Right cardiac atrium (tissue), 5 donors: ENCODE measurements around the gene ADAMTS17. TPM values are rescaled to one million over a fixed set of nuclear protein-coding genes. Genes with fewer than 3 reads are reported as not detected.

ENCODE experiments used
- ATAC-seq, 2 donors: fragments of 200-7000 bp; cut with Tn5 transposase; one replicate each; pipeline versions ENCODE4 v1.8.0 to v1.9.1; 2020; ENCODE audit warnings: moderate library complexity in 2 of 2, mild to moderate bottlenecking in 1 of 2
- DNase-seq, 3 donors: peaks; one replicate each; pipeline ENCODE4 v3.0.0-alpha.2; 2020
- H3K27ac ChIP-seq: one replicate; pipeline ENCODE4 v1.5.1; 2013; ENCODE audit warnings: mild to moderate bottlenecking, low read length, control low read depth, moderate library complexity
- H3K27me3 ChIP-seq: one replicate; pipeline ENCODE4 v1.6.1; 2013; ENCODE audit not compliant: control insufficient read depth, insufficient read depth
- H3K4me1 ChIP-seq: one replicate; pipeline ENCODE4 v1.6.1; 2013; ENCODE audit warnings: low read length; ENCODE audit not compliant: control insufficient read depth, insufficient read depth
- H3K4me3 ChIP-seq: one replicate; pipeline ENCODE4 v1.5.1; 2013; ENCODE audit warnings: low read length, control low read depth
- H3K9me3 ChIP-seq: one replicate; pipeline ENCODE4 v1.6.1; 2013; ENCODE audit warnings: low read length; ENCODE audit not compliant: control insufficient read depth
- WGBS: extraction: QIAGEN DNeasy Blood & Tissue Kit; methylation state at CpG from one replicate; pipeline ENCODE4 v1.1.7; 2013; 5-methylcytosine and 5-hydroxymethylcytosine counted together
- intact Hi-C, 4 donors: fragments of 100-400 bp; cut with DNase I; formaldehyde crosslinking; loops; one replicate each; pipeline versions ENCODE4 v1.11.0 to v1.14.0; 2022 to 2023
- polyA plus RNA-seq: library from polyadenylated mRNA; stranded (reverse); fragments of 200-250 nt; gene quantifications from one replicate; pipeline ENCODE4 v1.2.3, GENCODE V29; 2013
- total RNA-seq, 4 donors: library from RNA; stranded (reverse); fragmentation: NEBNext Ultra II Directional; extraction: Animal tissue kit (Norgen Biotek cat#: 25700); gene quantifications; one replicate each; pipeline ENCODE4 v1.2.1, GENCODE V29; 2021
- donor health status: healthy with polysubstance abuse.
- donor health status: DM: no; HTN: yes; CAD: no.
- donor health status: DM: no; HTN: no; CAD: no.
- donor health status: DM: no; HTN: yes; CAD: no; lungs with severe emphysema.
- donor health status: DM: yes; HTN: yes; CAD: no.

The ADAMTS17 gene
- total and polyA plus RNA-seq, 5 donors, result 1.2 to 6.5 (median 2.6) TPM

GRCh38 chr15:99974246-99974645 lies 367.5 kb downstream of the ADAMTS17 start:
- Histone ChIP-seq H3K4me3 (no peak overlapping the region), H3K4me1 (no peaks in the 10 kb centered on the region), H3K27ac (no peak overlapping the region), H3K27me3 (no peaks in the 10 kb centered on the region), H3K9me3 (no peaks in the 10 kb centered on the region)
- ATAC-seq (no peak), DNase-seq (no peak)
- WGBS, result 95% methylated on average over 17 of the region's 17 CpGs
- intact Hi-C loops, result no loop called here

- intact Hi-C loops, result no loop called here
- Histone ChIP-seq H3K27ac (no peak overlapping the region), H3K27me3 (no peaks in the 10 kb centered on the region), H3K4me1 (no peaks in the 10 kb centered on the region), H3K9me3 (no peaks in the 10 kb centered on the region), H3K4me3 (no peak overlapping the region)
- WGBS, result 96% methylated on average over 11 of the region's 11 CpGs
- DNase-seq (no peak), ATAC-seq (no peak)
Observed at GRCh38 chr15:99973351-99973750, 368.4 kb downstream of the ADAMTS17 start.

- ATAC-seq, result peak in 1 of 2 donors; percentile 19
- intact Hi-C loops, result no loop called here
- WGBS, result 63% methylated on average over 9 of the region's 9 CpGs
- Histone ChIP-seq H3K27ac (no peak overlapping the region), H3K27me3 (no peaks in the 10 kb centered on the region), H3K4me1 (no peaks in the 10 kb centered on the region), H3K4me3 (no peak overlapping the region), H3K9me3 (no peaks in the 10 kb centered on the region)
- DNase-seq, result no peak
Observed at GRCh38 chr15:99970891-99971430, 370.8 kb downstream of the ADAMTS17 start.

- WGBS, result 94% methylated on average over 8 of the region's 8 CpGs
- DNase-seq (no peak), ATAC-seq (no peak)
- Histone ChIP-seq H3K9me3 (no peaks in the 10 kb centered on the region), H3K27ac (no peak overlapping the region), H3K4me3 (no peak overlapping the region), H3K27me3 (no peaks in the 10 kb centered on the region), H3K4me1 (no peaks in the 10 kb centered on the region)
- intact Hi-C loops, result loop anchor here in 2 of 4 donors (10.0 kb wide), 2 partner anchors 165 to 355 kb away; no protein-coding TSS in a partner anchor
Observed at GRCh38 chr15:99969261-99969920, 372.4 kb downstream of the ADAMTS17 start.

- 72% methylated on average over 11 of the region's 11 CpGs for WGBS
- no peak for DNase-seq
- H3K27me3 ChIP-seq, result no peaks in the 10 kb centered on the region
- ATAC-seq, result peak in 1 of 2 donors; percentile 47
- H3K4me3 ChIP-seq, result no peak overlapping the region
- no peaks in the 10 kb centered on the region for H3K4me1 ChIP-seq
- H3K9me3 ChIP-seq, result no peaks in the 10 kb centered on the region
- intact Hi-C loops, result loop anchor here in 2 of 4 donors (10.0 kb wide), 2 partner anchors 167 to 357 kb away; no protein-coding TSS in a partner anchor
- no peak overlapping the region for H3K27ac ChIP-seq
Observed at GRCh38 chr15:99967841-99968371, 373.9 kb downstream of the ADAMTS17 start.

GRCh38 chr15:99966815-99967214 lies 375.0 kb downstream of the ADAMTS17 start:
- Histone ChIP-seq H3K4me3 (no peak overlapping the region), H3K27me3 (no peaks in the 10 kb centered on the region), H3K9me3 (no peaks in the 10 kb centered on the region), H3K4me1 (no peaks in the 10 kb centered on the region), H3K27ac (no peak overlapping the region)
- DNase-seq (no peak), ATAC-seq (no peak)
- intact Hi-C loops, result loop anchor here in 2 of 4 donors (10.0 kb wide), 2 partner anchors 168 to 358 kb away; no protein-coding TSS in a partner anchor
- WGBS, result 87% methylated on average over 3 of the region's 3 CpGs

- no peak for ATAC-seq
- H3K27me3 ChIP-seq, result no peaks in the 10 kb centered on the region
- no peak overlapping the region for H3K4me3 ChIP-seq
- no peaks in the 10 kb centered on the region for H3K4me1 ChIP-seq
- intact Hi-C loops, result loop anchor here in 2 of 4 donors (10.0 kb wide), 2 partner anchors 169 to 359 kb away; no protein-coding TSS in a partner anchor
- H3K27ac ChIP-seq, result no peak overlapping the region
- 99% methylated on average over 7 of the region's 7 CpGs for WGBS
- DNase-seq, result no peak
- H3K9me3 ChIP-seq, result no peaks in the 10 kb centered on the region
Observed at GRCh38 chr15:99965376-99965775, 376.4 kb downstream of the ADAMTS17 start.

- WGBS, result 97% methylated on average over 7 of the region's 7 CpGs
- H3K27me3 ChIP-seq, result no peaks in the 10 kb centered on the region
- ATAC-seq (no peak), DNase-seq (no peak)
- intact Hi-C loops, result loop anchor here in 2 of 4 donors (10.0 kb wide), 2 partner anchors 171 to 361 kb away; no protein-coding TSS in a partner anchor
- no peak overlapping the region for H3K4me3 ChIP-seq
- H3K9me3 ChIP-seq, result no peaks in the 10 kb centered on the region
- no peaks in the 10 kb centered on the region for H3K4me1 ChIP-seq
- no peak overlapping the region for H3K27ac ChIP-seq
Observed at GRCh38 chr15:99963976-99964375, 377.8 kb downstream of the ADAMTS17 start.

GRCh38 chr15:99963096-99963825 lies 378.5 kb downstream of the ADAMTS17 start:
- Histone ChIP-seq H3K4me3 (no peak overlapping the region), H3K9me3 (no peaks in the 10 kb centered on the region), H3K27me3 (no peaks in the 10 kb centered on the region), H3K27ac (no peak overlapping the region), H3K4me1 (no peaks in the 10 kb centered on the region)
- WGBS, result 82% methylated on average over 8 of the region's 8 CpGs
- ATAC-seq, result no peak
- no peak for DNase-seq
- intact Hi-C loops, result loop anchor here in 2 of 4 donors (10.0 kb wide), 2 partner anchors 172 to 362 kb away; no protein-coding TSS in a partner anchor

GRCh38 chr15:99962006-99962561 lies 379.7 kb downstream of the ADAMTS17 start:
- intact Hi-C loops, result loop anchor here in 2 of 4 donors (10.0 kb wide), 2 partner anchors 173 to 363 kb away; no protein-coding TSS in a partner anchor
- no peak for DNase-seq

More at GRCh38 chr15:99962006-99962561, 379.7 kb downstream of the ADAMTS17 start:
- H3K9me3 ChIP-seq, result no peaks in the 10 kb centered on the region
- H3K4me1 ChIP-seq, result no peaks in the 10 kb centered on the region
- no peak overlapping the region for H3K27ac ChIP-seq
- 92% methylated on average over 19 of the region's 19 CpGs for WGBS
- ATAC-seq, result no peak
- H3K4me3 ChIP-seq, result no peak overlapping the region
- no peaks in the 10 kb centered on the region for H3K27me3 ChIP-seq
